ENCODE measurements around the gene PLAAT2.
"Not testable (repeated sequence)": the region's sequence is repeated elsewhere in the genome, so short reads cannot be mapped to it uniquely, and the experiment has no call there.

Gene PLAAT2

DNA sequence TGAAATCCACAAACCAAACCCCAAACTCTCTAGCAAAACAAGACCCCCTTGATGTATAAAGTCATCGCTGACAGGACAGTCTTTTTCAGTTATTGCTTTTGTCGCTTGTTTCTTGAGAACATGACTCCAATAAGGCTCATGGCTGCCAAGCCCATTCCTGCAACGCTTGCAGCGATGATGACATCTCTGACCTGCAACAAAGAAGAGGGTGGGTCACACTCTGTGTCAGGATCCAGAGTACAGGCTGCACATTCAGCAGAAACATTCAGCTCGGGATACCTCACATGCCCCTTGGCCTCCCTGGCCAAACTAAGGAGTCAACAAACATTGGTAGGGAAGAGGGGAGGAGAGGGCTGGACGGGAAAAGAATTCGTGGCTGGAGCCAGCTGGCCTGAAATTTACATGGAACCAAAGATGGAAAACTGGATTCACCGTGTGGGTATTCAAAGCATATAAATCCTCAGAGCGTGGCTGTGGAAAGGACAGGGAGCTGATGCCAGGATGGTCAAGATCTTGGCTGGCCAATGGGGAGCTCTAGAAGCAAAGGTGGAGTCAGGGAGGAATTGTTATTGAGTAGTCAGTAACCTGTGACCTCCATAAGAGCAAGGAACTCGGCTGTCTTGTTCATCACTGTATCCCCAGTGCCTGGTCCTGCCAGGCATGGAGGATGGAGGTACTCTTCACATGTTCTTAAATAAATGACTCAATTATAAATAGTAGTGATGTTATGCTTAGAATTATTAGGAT is 11.8 kb upstream of the PLAAT2 start:
- DNase-seq = no peak

DNA sequence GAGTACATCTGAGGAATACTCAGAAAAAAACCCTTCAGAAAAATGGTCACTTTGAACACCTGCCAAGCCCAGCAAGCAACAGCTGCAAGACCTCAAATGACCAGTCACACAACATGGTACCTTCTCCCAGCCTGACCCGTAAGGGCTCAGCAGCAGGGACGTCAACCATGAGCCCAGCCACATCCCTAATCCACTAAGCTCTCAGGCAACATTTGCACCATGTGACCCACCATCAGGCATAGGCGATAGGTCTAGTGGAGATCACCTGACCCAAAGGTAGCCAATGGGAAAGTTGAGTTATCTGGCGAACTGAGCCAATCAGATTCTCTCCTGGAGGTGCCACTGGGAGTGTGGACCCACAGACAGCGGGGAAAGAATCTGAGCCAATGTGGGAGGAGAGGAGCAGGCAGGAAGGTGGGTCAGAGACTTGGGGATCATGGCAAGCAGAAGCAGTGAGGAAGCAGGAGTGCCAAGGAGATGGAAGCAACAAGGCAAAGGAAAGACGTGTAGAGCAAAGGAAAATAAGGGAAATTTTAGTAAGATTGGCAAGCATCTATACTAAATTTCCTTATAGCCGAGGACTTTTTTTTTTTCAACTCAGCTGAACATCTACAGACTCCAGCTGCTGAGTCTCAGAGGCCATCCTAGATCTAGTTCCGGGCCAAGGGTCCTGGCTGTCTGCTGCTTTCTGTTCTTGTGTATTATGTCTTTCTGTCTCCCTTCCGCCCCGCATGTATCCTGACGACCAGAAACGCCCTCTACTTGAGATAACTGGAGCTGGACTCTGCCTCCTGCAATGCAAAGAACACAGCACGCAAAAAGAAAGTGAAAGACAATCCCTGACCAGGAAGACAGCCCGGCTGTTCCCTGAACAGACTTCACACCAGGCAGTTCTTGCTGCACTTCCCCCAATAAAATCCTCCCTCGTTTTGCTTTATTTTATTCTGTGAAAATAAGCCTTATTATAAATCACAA is 11.0 kb upstream of the PLAAT2 start:
- no peak for DNase-seq

DNA sequence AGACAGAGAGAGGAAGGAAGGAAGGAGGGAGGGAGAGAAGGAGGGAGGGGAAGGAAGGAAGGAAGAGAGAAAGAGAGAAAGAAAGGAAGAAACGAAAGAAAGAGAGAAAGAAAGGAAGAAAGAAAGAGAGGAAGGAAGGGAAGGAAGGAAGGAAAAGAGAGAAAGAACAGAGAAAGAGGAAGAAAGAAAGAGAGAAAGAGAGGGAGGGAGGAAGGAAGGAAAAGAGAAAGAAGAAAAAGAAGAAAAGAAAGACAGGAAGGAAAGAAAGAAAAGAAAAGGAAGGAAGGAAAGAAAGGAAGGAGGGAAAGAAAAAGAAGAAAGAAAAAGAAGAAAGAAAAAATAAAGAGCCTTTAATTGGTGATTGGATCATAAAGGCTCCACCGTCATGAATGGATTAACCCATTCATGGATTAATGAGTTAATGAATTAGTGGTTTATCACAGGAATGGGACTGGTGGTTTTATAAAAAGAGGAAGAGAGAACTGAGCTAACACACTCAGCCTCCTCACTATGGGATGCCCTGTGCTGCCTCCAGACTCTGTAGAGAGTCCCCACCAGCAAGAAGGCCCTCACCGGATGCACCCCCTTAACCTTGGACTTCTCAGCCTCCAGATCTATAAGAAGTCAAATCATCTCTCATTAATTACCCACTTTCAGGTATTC is 9.0 kb upstream of the PLAAT2 start:
- no peak for DNase-seq

DNA sequence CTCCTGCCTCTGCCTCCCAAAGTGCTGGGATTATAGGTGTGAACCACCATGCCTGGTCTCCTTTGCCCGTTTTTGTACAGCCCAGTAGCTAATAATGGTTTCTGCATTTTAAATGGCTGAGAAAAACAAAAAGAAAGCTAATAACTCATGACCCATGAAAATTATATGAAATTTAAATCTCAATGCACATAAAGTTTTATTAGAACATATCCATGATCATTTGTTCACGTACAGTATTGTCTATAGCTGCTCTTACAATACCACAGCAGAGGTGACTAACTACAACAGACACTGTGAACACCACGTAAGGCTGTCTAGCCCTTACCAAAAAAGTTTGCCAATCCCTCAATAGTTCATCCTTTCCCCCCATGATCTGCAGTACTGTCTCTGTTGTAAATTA is 6.4 kb upstream of the PLAAT2 start:
- no peak for DNase-seq

DNA sequence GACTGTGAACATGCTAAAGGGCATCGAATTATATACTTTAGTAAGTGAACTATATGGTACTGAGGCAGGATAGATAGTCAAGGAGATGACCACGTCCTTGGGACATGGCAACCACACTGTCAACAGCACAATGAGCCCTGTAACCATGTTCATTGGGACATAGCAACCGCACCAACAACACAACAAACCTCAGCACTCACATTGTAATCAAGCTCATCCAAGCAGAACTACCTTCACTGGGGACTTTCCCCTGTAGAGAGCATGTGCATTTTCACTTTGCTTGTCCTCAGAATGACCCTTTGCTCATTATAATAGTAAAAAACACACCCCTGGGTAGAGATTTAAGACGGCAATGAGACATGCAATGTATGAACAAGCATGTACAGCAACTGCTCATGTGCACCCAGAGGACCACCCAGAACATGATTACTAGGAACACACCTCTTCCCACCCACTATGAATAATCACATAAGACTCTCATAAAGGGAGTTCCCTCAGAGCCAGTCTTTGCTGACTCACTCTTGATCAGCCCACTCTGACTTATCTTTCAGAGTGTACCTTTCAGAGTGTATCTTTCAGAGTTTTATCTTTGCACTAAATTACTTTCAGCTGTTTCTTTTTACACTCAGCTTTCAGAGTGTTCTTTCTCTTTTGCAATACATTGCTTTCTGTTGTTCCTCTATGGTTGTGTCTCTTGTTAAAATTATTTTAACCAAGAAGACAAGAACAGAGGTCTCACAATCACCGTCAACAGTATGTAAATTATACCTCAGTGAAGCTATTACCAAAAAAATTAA is 4.1 kb upstream of the PLAAT2 start:
- no peak for DNase-seq

DNA sequence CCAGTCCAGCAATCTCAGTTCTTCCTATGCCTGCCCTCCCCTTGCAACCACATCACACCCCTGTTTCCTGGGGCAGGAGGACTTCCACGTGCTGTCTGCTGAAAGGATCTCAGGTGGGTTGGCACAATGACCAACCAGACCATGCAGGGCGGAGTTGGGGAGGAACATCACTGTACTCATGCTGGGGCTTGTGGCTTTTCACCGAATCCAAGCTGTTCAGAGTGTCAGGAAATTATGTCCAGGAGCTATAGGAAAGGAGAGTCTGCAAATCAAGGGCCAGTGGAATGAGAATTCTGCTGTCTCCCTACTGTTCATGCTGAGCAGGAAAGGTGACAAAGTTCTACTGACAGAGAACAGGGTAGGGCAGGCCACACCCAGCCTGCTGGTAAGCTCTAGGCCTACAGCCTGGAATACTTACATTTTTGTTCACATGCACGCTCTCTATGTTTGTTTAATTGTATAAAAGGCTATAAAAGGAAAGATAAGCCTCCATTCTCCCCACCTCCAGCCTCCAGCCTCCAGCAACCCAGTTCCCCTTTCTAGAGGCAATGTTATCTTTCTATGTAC is 1.7 kb upstream of the PLAAT2 start:
- no peak for DNase-seq

DNA sequence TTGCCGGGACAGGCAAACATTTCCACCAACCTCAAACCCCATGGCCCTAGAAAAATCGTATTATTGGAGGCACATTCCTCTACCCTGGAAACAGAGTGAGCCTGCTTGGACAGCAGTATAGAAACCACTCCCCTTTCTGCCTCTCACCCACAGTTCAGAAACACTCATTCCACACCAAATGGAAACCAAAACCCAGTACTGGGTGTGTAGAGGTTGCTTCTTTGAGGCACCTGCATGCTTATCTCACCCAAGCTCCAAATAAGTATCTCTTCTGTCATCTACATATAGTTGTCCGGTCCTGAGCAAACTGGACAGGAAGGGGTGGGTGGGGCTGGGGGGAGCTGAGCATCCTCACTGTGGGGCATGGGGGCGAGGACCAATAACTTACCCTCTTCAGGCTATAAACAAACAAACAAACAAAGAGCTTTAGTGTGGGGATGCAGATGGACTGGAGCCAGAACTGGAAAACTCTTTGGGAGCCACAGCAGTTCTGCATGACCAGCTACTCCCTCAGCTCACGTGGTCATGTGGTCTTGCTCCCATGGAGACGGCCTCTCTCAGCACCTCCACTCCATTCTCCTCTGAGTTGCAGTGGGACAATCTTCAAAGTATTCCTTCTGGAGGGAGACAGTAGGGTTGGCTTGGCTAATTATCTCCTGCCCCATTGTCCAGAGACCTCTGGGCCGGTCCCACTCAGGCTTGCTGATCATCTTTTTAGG is 1.0 kb upstream of the PLAAT2 start:
- DNase-seq = peak; percentile 16

DNA sequence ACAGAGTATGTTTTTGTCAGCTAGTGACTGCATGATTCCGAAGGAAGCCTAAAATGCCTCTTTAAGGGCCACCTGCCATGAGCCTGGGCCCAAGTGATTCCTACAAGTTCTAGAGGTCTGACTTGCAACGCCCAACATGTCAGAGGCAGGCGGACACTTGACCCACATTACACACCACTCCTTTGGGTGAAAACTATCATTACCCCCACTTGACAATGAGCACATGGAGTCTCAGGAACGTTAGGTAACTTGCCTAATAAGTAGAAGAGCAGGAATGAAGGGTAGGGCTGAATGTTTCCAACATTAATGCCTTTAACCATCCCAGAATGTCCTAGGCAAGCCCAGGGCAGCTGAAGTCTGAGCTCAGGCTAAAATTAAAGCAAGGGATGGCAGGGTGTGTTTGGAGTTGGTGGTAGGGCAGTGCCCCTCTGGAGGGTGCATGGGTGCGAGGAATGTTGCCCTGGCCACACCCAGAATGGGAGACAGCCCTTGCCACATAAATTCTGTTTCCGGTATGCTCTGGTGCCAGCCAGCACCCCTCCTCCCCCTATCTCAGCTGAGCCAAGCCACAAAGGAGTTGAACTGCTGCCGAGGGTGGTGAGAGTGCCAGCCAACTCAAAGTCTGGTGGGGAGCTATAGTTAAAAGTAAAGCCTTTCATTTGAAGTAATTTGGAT is 2.5 kb downstream of the PLAAT2 start:
- DNase-seq = no peak

DNA sequence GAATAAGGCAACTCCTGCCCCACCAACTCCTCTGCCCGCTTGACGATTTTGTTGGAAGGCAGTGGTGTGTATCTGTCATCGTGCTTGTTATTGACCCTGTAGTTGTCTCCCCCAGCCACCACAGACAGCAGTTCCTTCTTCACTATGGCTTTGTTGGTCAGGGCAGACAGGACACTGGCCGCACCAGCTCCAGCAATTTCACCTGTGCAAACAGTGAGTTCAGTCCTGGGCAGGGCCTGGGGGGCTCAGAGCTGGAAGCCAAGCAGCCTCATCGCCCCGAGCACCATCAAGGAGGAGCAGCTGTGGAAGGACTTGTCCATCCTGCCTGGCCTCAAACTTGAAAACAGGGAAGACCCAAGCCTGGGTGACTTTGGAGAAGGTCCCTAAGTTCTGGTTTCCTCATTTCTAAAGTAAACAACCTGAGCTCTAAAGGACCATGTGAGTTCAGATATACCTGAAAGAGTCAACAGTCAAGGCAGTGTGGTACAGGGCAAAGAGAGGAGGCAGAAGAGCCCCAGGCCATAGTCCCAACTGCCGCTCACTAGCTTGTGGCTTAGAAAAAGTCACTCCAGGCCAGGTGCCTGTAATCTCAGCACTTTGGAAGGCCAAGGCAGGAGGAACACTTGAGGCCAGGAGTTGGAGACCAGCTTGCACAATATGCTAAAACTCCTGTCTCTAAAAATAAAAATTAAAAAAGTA is 4.6 kb downstream of the PLAAT2 start:
- no peak for DNase-seq

DNA sequence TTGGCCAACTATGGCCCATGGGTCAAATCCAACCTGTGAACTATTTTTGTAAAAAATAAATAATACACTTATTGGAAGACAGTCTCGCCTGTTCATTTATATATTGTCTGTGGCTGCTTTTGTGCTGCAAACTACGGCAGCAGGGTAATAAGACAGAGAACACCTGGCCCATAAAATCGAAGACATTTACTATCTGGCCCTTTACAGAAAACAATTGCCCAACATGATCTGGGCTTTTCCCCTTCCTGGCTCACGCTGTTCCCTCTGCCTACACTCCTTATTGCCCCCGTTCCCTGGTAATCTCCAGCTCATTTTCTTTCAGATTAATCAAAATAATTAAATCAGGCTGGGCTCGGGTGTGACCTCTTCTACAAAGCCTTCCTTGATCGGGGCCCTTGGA is 5.6 kb downstream of the PLAAT2 start:
- no peak for DNase-seq

DNA sequence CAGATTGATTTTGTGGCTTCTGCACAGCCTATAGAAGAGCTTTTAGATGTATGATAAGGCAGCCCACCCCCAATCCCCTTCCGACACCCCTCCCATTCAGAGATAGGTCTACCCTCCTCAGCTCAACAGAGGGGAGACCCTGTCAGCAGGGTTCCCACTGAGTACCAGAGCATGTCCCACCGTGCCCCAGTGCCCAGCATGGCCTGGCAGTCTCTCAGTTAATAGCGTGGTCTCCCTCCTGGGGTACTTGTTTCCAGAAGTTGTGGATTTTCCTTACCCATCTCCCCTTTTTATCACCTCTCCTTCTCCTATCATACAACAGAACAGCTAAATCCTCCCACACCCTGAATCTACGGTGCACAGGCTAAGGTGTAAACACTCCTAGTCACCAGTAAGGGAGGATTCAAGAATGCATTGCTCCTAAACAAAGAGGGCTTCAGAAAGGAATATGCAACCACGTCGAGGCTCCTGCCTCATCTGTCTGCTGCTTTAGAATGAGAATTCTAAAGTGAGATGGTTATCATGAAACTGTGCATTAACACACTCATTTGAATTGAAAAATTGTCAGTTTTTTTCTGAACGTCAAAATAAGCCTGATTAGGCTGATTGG is 6.7 kb downstream of the PLAAT2 start:
- DNase-seq = no peak

DNA sequence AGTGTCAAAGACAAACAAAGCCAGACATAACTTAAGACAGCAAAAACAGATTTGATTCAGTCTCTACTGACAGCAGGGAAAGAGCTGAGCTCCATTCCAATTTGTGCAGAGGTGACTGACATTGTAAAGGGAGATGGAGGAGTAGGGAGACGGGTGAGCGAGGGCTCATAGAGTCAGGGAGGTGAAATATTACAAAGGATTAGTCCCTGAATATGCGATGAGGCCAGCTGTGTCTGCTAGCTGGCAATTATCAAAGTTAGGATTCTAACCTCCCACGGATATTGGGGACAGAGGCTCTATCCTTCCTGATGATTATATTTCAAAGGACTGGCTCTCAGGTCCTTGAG is 8.3 kb downstream of the PLAAT2 start:
- no peak for DNase-seq

DNA sequence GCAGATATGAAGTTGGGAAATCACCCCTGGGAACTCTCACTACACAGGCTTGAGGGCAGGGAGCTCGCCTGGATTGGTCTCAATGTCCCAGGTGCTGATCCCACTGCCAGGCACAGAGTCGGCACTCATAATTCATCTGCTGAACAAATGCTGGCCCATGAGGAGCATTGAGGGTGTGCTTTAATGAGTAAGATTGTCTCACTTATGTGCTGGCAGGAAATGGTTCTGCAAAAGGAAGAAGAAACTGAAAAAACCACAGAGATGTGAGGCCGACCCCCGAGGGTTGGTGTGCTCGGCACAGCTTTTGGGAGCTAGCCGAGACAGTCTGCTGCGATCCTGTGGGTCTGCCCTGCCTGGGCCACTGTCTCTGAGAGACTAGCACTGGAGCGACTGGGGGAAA is 9.4 kb downstream of the PLAAT2 start:
- DNase-seq = no peak

DNA sequence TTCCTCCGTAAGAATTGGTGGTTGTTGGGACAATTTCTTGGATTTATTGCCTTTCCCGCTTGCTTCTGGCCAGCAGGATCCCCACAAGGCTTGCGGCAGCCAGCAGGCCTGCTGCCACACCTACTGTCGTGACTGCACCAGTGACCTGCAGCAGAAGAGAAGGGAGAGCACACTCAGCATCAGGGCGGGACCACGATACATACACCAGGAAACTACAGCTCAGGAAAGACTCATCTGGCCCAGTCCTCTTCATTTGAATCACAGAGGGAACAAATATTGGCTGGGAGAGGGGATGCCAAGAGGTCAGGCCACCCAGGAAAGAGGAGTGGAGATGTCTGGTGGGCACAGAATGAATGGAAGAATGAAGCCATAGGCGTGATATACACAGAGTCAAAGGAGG is 10.3 kb downstream of the PLAAT2 start:
- DNase-seq = no peak

DNA sequence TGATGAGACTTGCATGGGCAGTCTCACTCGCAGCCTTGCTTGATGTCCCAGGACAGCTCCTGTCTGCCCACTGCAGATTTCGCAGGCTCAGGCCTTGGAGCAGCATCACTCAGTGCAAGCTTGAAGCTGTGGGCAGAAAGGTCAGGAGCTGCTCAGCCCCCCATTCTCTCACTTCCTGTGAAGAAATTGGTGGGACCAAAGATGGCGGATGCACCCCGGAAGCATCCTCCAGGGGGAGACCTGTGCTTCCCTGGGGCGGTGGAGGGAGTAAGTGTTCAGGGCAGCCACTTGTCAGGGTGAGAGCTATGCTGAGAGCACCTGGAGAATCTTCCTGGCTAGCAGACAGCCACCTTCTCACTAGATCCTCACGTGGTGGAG is 11.3 kb downstream of the PLAAT2 start:
- DNase-seq = no peak

DNA sequence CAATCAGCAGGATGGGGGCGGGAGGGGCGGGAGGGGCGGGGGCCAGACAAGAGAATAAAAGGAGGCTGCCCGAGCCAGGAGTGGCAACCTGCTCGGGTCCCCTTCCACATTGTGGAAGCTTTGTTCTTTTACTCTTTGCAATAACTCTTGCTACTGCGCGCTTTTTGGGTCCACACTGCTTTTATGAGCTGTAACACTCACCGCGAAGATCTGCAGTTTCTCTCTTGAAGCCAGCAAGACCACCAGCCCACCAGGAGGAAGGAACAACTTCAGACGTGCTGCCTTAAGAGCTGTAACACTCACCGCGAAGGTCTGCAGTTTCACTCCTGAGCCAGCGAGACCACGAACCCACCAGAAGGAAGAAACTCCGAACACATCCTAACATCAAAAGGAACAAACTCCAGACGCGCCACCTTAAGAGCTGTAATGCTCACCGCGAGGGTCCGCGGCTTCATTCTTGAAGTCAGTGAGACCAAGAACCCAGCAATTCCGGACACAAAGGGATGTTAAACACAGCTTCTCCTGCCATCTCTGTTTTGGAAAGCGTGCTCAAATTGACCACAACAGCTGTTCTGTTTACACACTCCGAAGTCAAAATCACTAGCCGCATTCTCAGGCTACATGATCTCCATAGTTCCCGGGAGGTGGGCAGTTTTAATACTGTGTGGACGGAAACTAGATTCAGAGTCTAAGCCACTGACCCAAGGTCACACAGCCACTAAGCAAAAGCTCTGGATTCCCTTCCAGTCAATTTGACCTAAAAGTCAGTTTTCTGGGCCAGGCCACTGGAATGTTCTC is 11.9 kb downstream of the PLAAT2 start:
- DNase-seq = no peak

DNA sequence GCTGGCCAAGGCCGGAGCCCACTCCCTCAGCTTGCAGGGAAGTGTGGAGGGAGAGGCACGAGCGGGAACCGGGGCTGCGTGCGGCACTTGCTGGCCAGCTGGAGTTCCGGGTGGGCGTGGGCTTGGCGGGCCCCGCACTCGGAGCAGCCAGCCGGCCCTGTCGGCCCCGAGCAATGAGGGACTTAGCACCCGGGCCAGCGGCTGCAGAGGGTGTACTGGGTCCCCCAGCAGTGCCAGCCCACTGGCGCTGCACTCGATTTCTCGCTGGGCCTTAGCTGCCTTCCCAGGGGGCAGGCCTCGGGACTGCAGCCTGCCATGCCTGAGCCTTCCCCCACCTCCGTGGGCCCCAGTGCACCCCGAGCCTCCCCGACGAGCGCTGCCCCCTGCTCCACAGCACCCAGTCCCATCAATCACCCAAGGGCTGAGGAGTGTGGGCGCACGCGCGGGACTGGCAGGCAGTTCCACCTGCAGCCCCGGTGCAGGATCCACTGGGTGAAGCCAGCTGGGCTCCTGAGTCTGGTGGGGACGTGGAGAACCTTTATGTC is 13.0 kb downstream of the PLAAT2 start:
- not testable (repeated sequence) for DNase-seq

DNA sequence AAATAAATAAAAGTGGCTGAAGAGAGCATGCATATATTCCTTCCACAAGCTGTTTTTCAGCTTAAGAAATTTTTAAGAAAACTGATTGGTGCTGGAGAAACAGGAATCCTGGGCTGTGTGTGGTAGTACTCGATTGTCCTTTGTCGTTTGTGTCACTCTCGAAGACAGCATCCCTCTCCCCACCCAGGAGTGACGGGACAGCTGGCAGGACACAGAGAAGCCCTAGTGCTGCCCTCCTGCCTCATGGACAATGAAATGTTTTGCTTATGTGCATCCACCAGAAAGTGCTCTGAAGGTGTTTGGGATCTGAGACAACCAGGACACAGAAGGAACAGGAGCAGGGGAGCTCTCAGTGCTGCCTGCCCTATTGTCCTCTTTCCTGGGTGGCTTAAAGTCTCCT is 13.8 kb downstream of the PLAAT2 start:
- DNase-seq = no peak

DNA sequence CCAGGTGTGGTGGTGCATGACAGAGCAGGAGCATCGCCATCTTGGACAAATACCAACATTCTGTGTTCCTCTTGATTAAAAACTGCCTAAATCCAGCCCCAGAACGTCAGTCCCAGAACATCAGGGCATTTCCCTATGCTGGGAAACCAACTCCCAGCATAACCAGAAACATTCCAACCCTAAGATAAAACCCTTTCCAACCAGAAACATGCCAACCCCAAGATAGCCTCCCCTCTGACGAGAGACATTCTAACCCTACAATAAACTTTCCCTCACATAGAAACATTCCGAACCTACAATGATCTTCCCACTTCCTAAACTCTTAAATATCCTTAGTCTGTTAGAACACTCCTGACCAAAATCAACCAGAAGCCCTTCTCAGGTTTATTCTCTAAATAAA is 15.0 kb downstream of the PLAAT2 start:
- no peak for DNase-seq

All from NCI-H187 treated with DMSO at 0.1 percent for 48 hours (cell line).